ENCODE data around the gene ERC2. TPM values are rescaled to one million over a fixed set of nuclear protein-coding genes. Genes with fewer than 3 reads are reported as not detected.

ERC2 gene
- total RNA-seq, 2 donors from 2014 or later: 1.2 TPM; not detected in 1

- DNase-seq (ENCODE audit: low spot score) (no peak), ATAC-seq (ENCODE audit: insufficient number of reproducible peaks, low FRiP score, low read depth) (no peak)
- H3K27ac ChIP-seq: no peak overlapping the region
- no peak for TF ChIP-seq CTCF (IDR thresholded peaks at IDR 0.05)
- no peak overlapping the region for H3K4me3 ChIP-seq
- no peaks in the 10 kb centered on the region for H3K36me3 ChIP-seq
- no peaks in the 10 kb centered on the region for H3K9me3 ChIP-seq
- no peaks in the 10 kb centered on the region for H3K27me3 ChIP-seq (replicated peaks; ENCODE audit: insufficient read depth)
- H3K4me1 ChIP-seq (ENCODE audit: control insufficient read depth in 1 of 2, low read depth in 2 of 2): no peaks in the 10 kb centered on the region
Measured at GRCh38 chr3:55645422-55645821, 822.8 kb downstream of the ERC2 start.

- Histone ChIP-seq H3K4me3 (no peak overlapping the region), H3K9me3 (no peaks in the 10 kb centered on the region), H3K4me1 (ENCODE audit: control insufficient read depth in 1 of 2, low read depth in 2 of 2) (no peaks in the 10 kb centered on the region), H3K27me3 (replicated peaks; ENCODE audit: insufficient read depth) (no peaks in the 10 kb centered on the region), H3K27ac (no peak overlapping the region), H3K36me3 (no peaks in the 10 kb centered on the region)
- DNase-seq (ENCODE audit: low spot score): no peak
- no peak for TF ChIP-seq CTCF (IDR thresholded peaks at IDR 0.05)
- ATAC-seq (ENCODE audit: insufficient number of reproducible peaks, low FRiP score, low read depth): no peak
Measured at GRCh38 chr3:55643283-55643682, 825.0 kb downstream of the ERC2 start.

DNA sequence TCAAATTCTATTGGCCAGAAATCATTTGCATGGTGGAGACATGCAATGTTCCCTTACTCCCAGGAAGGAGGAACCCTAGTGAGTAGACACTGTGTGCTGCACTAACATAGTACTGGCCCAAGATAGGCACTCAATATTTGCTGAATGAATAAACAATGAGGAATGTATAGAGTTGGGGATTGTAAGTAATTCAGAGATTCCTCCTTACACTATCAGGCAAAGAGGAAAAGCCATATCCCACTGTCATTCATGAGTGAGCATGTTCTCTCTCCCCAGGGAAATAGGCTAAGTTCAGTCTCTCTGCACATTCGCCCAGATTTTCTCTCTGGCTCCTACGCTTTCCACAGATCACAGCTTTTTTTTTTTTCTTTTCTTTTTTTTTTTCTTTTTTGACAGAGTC, 826.3 kb downstream of the ERC2 start:
- no peaks in the 10 kb centered on the region for H3K36me3 ChIP-seq
- H3K4me1 ChIP-seq (ENCODE audit: control insufficient read depth in 1 of 2, low read depth in 2 of 2): no peaks in the 10 kb centered on the region
- no peak for TF ChIP-seq CTCF (IDR thresholded peaks at IDR 0.05)
- DNase-seq (ENCODE audit: low spot score) (no peak), ATAC-seq (ENCODE audit: insufficient number of reproducible peaks, low FRiP score, low read depth) (no peak)
- H3K4me3 ChIP-seq: no peak overlapping the region
- H3K27me3 ChIP-seq (replicated peaks; ENCODE audit: insufficient read depth): no peaks in the 10 kb centered on the region
- no peaks in the 10 kb centered on the region for H3K9me3 ChIP-seq
- H3K27ac ChIP-seq: no peak overlapping the region

DNA sequence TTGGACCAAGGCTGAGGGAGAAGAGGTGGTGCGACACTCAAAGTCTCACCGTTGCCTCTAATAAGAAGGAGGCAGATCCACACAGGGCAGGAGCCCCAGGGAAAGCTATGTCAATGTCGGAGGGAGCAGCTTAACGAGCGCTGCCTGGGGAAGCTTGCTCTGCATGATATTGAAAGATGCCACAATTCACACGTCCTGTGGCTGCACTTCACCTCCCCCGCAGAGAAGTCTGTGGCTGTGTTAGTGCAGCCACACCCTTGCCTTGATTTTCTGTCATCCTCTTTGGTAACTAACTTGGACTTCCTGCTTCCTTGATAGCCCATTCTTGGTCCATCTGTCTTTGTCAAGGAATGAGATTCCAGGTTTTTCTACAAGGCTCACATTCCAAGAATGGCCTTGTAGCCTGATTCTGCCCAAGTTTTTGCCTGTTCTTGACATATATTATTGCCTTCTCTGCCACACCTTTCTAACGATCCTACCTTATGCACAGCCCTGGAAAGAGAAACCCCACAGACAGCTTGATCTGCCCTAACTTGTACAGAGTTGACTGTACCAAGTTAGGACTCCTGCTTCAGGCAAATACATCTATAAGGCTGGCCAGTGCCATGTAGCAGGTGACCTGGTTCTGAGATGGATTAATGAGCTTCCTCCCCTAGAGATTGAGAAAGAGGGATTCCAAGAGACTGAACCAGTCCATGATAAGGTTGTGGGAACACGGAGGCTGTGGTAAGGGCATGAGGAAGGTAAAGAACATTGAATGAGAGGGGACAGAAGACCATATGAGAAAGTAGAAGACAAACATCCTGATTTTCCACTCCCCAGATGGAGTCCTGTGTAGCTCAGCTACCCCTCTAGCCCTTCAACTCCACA, 828.1 kb downstream of the ERC2 start:
- ATAC-seq (ENCODE audit: insufficient number of reproducible peaks, low FRiP score, low read depth): no peak
- no peak overlapping the region for H3K27ac ChIP-seq
- no peaks in the 10 kb centered on the region for H3K27me3 ChIP-seq (replicated peaks; ENCODE audit: insufficient read depth)
- no peaks in the 10 kb centered on the region for H3K4me1 ChIP-seq (ENCODE audit: control insufficient read depth in 1 of 2, low read depth in 2 of 2)
- no peak for DNase-seq (ENCODE audit: low spot score)
- no peak for TF ChIP-seq CTCF (IDR thresholded peaks at IDR 0.05)
- H3K9me3 ChIP-seq: no peaks in the 10 kb centered on the region
- no peak overlapping the region for H3K4me3 ChIP-seq
- no peaks in the 10 kb centered on the region for H3K36me3 ChIP-seq

DNA sequence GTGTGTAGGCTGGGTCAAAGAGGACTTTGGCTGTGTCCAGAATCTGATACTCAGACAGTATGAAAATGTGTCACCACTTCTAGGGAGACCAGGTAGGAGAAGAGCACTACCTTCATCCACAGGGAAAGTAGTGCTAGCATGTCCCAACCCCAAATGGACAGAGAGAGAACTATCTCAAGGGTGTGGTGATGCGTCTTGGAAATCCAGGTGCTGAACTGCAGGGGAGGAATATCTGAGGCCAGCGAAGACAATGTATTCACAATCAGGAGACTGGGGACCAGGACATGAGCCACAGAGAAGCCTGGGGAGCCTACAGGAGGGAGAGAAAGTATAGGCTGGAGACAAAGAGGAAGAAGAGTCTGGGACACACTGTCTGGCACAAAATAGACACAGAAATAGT, 829.1 kb downstream of the ERC2 start:
- Histone ChIP-seq H3K4me1 (ENCODE audit: control insufficient read depth in 1 of 2, low read depth in 2 of 2) (no peaks in the 10 kb centered on the region), H3K9me3 (no peaks in the 10 kb centered on the region), H3K4me3 (no peak overlapping the region), H3K27me3 (replicated peaks; ENCODE audit: insufficient read depth) (no peaks in the 10 kb centered on the region), H3K36me3 (no peaks in the 10 kb centered on the region), H3K27ac (no peak overlapping the region)
- no peak for TF ChIP-seq CTCF (IDR thresholded peaks at IDR 0.05)
- ATAC-seq (ENCODE audit: insufficient number of reproducible peaks, low FRiP score, low read depth) (no peak), DNase-seq (ENCODE audit: low spot score) (no peak)
